ENCODE data around the gene IL17B. TPM values are rescaled to one million over a fixed set of nuclear protein-coding genes. Genes with fewer than 3 reads are reported as not detected.

Gene IL17B
- total and polyA plus RNA-seq, 2 experiments from 2014 or later, result not detected

DNA sequence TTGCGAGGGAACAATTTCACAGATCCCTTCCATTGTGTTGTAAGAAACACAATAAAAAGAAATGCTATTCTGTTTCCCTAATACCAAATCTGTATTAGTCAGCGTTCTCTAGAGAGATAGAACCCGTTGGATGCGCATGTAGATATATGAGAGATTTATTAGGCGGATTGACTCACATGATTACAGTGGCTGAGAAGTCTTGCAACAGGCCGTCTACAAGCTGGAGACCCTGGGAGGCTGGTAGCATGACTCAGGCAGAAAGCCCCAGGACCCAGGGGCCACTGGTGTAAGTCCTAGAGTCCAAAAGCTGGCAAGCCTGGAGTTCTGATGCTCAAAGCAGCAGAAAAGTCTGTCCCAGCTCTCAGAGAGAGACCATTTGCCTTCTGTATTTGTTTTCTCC is 18.4 kb upstream of the IL17B start:
- TF ChIP-seq EZH2 (IDR thresholded peaks at IDR 0.05; ENCODE audit: low read depth, unreplicated experiment), result no peak
- TF ChIP-seq, protein P1, sequence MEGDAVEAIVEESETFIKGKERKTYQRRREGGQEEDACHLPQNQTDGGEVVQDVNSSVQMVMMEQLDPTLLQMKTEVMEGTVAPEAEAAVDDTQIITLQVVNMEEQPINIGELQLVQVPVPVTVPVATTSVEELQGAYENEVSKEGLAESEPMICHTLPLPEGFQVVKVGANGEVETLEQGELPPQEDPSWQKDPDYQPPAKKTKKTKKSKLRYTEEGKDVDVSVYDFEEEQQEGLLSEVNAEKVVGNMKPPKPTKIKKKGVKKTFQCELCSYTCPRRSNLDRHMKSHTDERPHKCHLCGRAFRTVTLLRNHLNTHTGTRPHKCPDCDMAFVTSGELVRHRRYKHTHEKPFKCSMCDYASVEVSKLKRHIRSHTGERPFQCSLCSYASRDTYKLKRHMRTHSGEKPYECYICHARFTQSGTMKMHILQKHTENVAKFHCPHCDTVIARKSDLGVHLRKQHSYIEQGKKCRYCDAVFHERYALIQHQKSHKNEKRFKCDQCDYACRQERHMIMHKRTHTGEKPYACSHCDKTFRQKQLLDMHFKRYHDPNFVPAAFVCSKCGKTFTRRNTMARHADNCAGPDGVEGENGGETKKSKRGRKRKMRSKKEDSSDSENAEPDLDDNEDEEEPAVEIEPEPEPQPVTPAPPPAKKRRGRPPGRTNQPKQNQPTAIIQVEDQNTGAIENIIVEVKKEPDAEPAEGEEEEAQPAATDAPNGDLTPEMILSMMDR (conservative IDR thresholded peaks at IDR 0.05; ENCODE audit: low read depth in 2 of 2), result no peak
- TF ChIP-seq JUNB (IDR thresholded peaks at IDR 0.05; ENCODE audit: unreplicated experiment), result no peak
- no peak for TF ChIP-seq REST (IDR thresholded peaks at IDR 0.05; ENCODE audit: unreplicated experiment)
- no peak for TF ChIP-seq ZNF331 (CRISPR knock-in tag; IDR thresholded peaks at IDR 0.05; ENCODE audit: low read depth)
- TF ChIP-seq ETS1 (IDR thresholded peaks at IDR 0.05), result no peak
- no peak for TF ChIP-seq NANOG (IDR thresholded peaks at IDR 0.05; ENCODE audit: borderline replicate concordance)
- TF ChIP-seq STAT1 (IDR thresholded peaks at IDR 0.05; ENCODE audit: unreplicated experiment), result no peak
- no peak for TF ChIP-seq EZH2phosphoT487 (IDR thresholded peaks at IDR 0.05; ENCODE audit: unreplicated experiment)
- no peak for TF ChIP-seq POLR2AphosphoS5 (IDR thresholded peaks at IDR 0.05; ENCODE audit: low read depth)
- TF ChIP-seq ZNF114 (CRISPR knock-in tag; IDR thresholded peaks at IDR 0.05), result no peak
- TF ChIP-seq ZNF462 (CRISPR knock-in tag; IDR thresholded peaks at IDR 0.05), result no peak
- TF ChIP-seq CREB1 (CRISPR knock-in tag; IDR thresholded peaks at IDR 0.05; ENCODE audit: low read depth), result no peak
- ATAC-seq, result no peak

More for the DNA sequence above, 18.4 kb upstream of the IL17B start:
- Histone ChIP-seq H2AFZ (no peak overlapping the region), H3F3A (replicated peaks; ENCODE audit: low read depth) (no peaks in the 10 kb centered on the region), H3K36me3 (ENCODE audit: insufficient read depth) (no peaks in the 10 kb centered on the region), H3K27ac (ENCODE audit: low read depth) (no peak overlapping the region), H3K79me2 (replicated peaks; ENCODE audit: insufficient read depth) (no peaks in the 10 kb centered on the region), H3K27me3 (ENCODE audit: insufficient read depth) (no peaks in the 10 kb centered on the region), H3K4me2 (no peak overlapping the region), H4K20me1 (replicated peaks; ENCODE audit: insufficient read depth) (no peaks in the 10 kb centered on the region), H3K4me3 (no peak overlapping the region), H3K9me2 (ENCODE audit: insufficient read depth) (no peaks in the 10 kb centered on the region), H3K4me1 (ENCODE audit: insufficient read depth) (no peaks in the 10 kb centered on the region)
- no peaks in the 10 kb centered on the region for H3K9me3 Mint-ChIP-seq
- H3K4me1 Mint-ChIP-seq, result 0 out of 3 replicates have a peak, but pooled peaks cover 7% of the 10 kb centered on the region
- peaks cover 2% of the 10 kb centered on the region for H3K27me3 Mint-ChIP-seq (ENCODE audit: insufficient read depth, low read depth, poor library complexity)
- H3K36me3 Mint-ChIP-seq (ENCODE audit: low read depth), result no peaks in the 10 kb centered on the region; the same call in 2 of the 3 replicates
- no peak overlapping the region for H3K4me3 Mint-ChIP-seq
- H3K27ac Mint-ChIP-seq, result no peak overlapping the region
- DNase-seq (ENCODE audit: low spot score), result no peak

Measured in GM23338 (cell line).